Measurements from ENCODE around the gene WWOX.

WWOX gene

DNA sequence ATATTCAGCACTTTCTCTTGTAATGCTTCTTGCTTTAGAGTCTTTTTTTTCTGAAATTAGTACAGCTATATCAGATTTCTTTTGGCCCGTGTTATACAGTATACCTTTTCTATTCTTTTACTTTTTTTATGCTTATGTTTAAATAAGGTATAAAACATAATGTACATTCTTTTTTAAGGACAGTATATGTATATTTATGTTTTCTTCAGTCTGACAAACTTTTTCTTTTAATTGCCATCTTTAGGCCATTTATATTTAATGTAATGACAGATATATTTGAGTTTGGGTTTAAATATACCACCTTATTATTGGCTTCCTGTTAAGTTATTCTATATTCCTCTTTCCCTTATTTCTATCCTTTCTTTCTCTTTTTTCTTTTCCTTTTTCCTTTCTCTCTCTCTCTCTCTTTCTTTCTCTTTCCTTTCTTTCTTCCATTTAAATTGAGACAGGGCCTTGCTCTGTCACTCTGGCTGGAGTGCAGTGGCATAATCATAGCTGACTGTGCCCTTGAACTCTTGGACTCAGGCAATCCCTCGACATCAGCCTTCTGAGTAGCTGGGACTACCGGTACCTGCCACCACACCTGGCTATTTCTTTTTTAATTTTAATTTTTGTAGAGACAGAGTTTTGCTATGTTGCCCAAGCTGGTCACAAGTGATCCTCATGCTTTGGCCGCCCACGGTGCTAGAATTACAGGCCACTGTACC lies 61.7 kb downstream of the WWOX start:
- H3K4me3 ChIP-seq (IDR thresholded peaks at IDR 0.05; ENCODE audit: insufficient read depth, low read depth, low read length): no peak overlapping the region
- H3K4me2 ChIP-seq: no peak overlapping the region
- H4K20me1 ChIP-seq (ENCODE audit: insufficient read depth): no peaks in the 10 kb centered on the region
- H3K9ac ChIP-seq: no peak overlapping the region
- no peaks in the 10 kb centered on the region for H3K79me2 ChIP-seq (ENCODE audit: insufficient read depth, low read depth)
- H3K4me1 ChIP-seq (ENCODE audit: low read depth, poor library complexity, severe bottlenecking): no peaks in the 10 kb centered on the region
- no peak overlapping the region for H3K27ac ChIP-seq
- no peaks in the 10 kb centered on the region for H3K36me3 ChIP-seq (ENCODE audit: insufficient read depth)
- H3K27me3 ChIP-seq (ENCODE audit: insufficient read depth, low read depth): no peaks in the 10 kb centered on the region
- H2AFZ ChIP-seq (ENCODE audit: low read depth): no peak overlapping the region
- TF ChIP-seq, protein P1, sequence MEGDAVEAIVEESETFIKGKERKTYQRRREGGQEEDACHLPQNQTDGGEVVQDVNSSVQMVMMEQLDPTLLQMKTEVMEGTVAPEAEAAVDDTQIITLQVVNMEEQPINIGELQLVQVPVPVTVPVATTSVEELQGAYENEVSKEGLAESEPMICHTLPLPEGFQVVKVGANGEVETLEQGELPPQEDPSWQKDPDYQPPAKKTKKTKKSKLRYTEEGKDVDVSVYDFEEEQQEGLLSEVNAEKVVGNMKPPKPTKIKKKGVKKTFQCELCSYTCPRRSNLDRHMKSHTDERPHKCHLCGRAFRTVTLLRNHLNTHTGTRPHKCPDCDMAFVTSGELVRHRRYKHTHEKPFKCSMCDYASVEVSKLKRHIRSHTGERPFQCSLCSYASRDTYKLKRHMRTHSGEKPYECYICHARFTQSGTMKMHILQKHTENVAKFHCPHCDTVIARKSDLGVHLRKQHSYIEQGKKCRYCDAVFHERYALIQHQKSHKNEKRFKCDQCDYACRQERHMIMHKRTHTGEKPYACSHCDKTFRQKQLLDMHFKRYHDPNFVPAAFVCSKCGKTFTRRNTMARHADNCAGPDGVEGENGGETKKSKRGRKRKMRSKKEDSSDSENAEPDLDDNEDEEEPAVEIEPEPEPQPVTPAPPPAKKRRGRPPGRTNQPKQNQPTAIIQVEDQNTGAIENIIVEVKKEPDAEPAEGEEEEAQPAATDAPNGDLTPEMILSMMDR (conservative IDR thresholded peaks at IDR 0.05; ENCODE audit: low read depth, low read length): no peak

GRCh38 chr16:78163772-78164670 lies 64.6 kb downstream of the WWOX start:
- no peaks in the 10 kb centered on the region for H3K27me3 ChIP-seq (ENCODE audit: insufficient read depth, low read depth)
- no peaks in the 10 kb centered on the region for H3K36me3 ChIP-seq (ENCODE audit: insufficient read depth)
- no peaks in the 10 kb centered on the region for H4K20me1 ChIP-seq (ENCODE audit: insufficient read depth)
- TF ChIP-seq, protein P1 (conservative IDR thresholded peaks at IDR 0.05; ENCODE audit: low read depth, low read length): no peak
- no peak overlapping the region for H3K4me2 ChIP-seq
- H3K4me1 ChIP-seq (ENCODE audit: low read depth, poor library complexity, severe bottlenecking): no peaks in the 10 kb centered on the region
- no peak overlapping the region for H3K27ac ChIP-seq
- H3K4me3 ChIP-seq (IDR thresholded peaks at IDR 0.05; ENCODE audit: insufficient read depth, low read depth, low read length): no peak overlapping the region
- no peak overlapping the region for H2AFZ ChIP-seq (ENCODE audit: low read depth)
- H3K79me2 ChIP-seq (ENCODE audit: insufficient read depth, low read depth): no peaks in the 10 kb centered on the region
- H3K9ac ChIP-seq: no peak overlapping the region

- TF ChIP-seq, protein P1 (conservative IDR thresholded peaks at IDR 0.05; ENCODE audit: low read depth, low read length): no peak
- Histone ChIP-seq H3K36me3 (ENCODE audit: insufficient read depth) (no peaks in the 10 kb centered on the region), H3K4me3 (IDR thresholded peaks at IDR 0.05; ENCODE audit: insufficient read depth, low read depth, low read length) (no peak overlapping the region), H3K9ac (no peak overlapping the region), H4K20me1 (ENCODE audit: insufficient read depth) (no peaks in the 10 kb centered on the region), H3K27ac (no peak overlapping the region), H3K4me1 (ENCODE audit: low read depth, poor library complexity, severe bottlenecking) (no peaks in the 10 kb centered on the region), H3K4me2 (no peak overlapping the region), H2AFZ (ENCODE audit: low read depth) (no peak overlapping the region), H3K79me2 (ENCODE audit: insufficient read depth, low read depth) (no peaks in the 10 kb centered on the region), H3K27me3 (ENCODE audit: insufficient read depth, low read depth) (no peaks in the 10 kb centered on the region)
Observed at GRCh38 chr16:78170494-78170933, 71.1 kb downstream of the WWOX start.

DNA sequence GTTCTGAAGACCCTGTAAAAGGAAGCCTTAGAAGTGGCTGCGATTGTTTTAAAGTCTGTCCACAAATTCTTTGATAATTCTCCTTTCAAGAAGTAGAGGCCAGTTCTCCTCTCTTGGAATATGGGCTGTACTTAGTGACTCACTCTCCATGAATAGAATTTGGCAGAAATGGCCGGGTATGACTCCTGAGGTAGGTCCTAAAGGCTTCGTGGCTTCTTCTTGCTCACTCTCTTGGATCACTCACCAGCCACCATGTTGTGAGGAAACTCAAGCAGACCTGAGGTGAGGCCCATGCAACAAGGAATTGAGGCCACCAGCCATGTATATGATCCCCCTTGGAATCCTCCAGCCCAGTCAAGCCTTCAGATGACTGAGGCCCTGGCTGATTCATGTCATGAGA lies 75.8 kb downstream of the WWOX start:
- Histone ChIP-seq H3K27ac (no peak overlapping the region), H3K9ac (no peak overlapping the region), H3K4me2 (no peak overlapping the region), H3K4me1 (ENCODE audit: low read depth, poor library complexity, severe bottlenecking) (no peaks in the 10 kb centered on the region), H3K27me3 (ENCODE audit: insufficient read depth, low read depth) (no peaks in the 10 kb centered on the region), H3K4me3 (IDR thresholded peaks at IDR 0.05; ENCODE audit: insufficient read depth, low read depth, low read length) (no peak overlapping the region), H3K36me3 (ENCODE audit: insufficient read depth) (no peaks in the 10 kb centered on the region), H2AFZ (ENCODE audit: low read depth) (no peak overlapping the region), H3K79me2 (ENCODE audit: insufficient read depth, low read depth) (no peaks in the 10 kb centered on the region), H4K20me1 (ENCODE audit: insufficient read depth) (no peaks in the 10 kb centered on the region)
- TF ChIP-seq, protein P1 (conservative IDR thresholded peaks at IDR 0.05; ENCODE audit: low read depth, low read length): no peak

Measured in KMS-11 (cell line).